Naive thymus-derived CD4-positive, alpha-beta T cell (primary cell): ENCODE measurements around the gene ABCG1. TPM values are rescaled to one million over a fixed set of nuclear protein-coding genes. Genes with fewer than 3 reads are reported as not detected.

Experiments used
- ATAC-seq: fragments of 150-1000 bp; cut with Tn5 transposase; 2 replicates; pipeline ENCODE4 v1.10.0; 2021; ENCODE audit warnings: mild to moderate bottlenecking, moderate library complexity
- CTCF ChIA-PET: fragments of 350-600 bp; sonication (Branson Sonifier 250); formaldehyde crosslinking; loops from one replicate; lab custom pipeline; 2021; ENCODE audit warnings: antibody characterized with exemption; lab: Charles Lee
- POLR2A ChIA-PET: fragments of 350-600 bp; sonication (Branson Sonifier 250); formaldehyde crosslinking; loops from one replicate; lab custom pipeline; 2021; ENCODE audit warnings: antibody characterized with exemption, inconsistent platforms; lab: Charles Lee
- DNase-seq, 9 donors: peaks; one replicate each; pipeline versions ENCODE4 v3.0.0 to v3.0.0-alpha.2; 2020 to 2022; ENCODE audit warnings: mixed read lengths in 1 of 9
- H3K27ac ChIP-seq: one replicate; pipeline ENCODE4 v1.7.0; 2013; ENCODE audit warnings: mild to moderate bottlenecking, low read depth, low read length, moderate library complexity
- H3K27me3 ChIP-seq, 2 donors: one replicate each; pipeline ENCODE4 v1.7.0; 2013; ENCODE audit warnings: low read length in 2 of 2, mild to moderate bottlenecking in 2 of 2, moderate library complexity in 2 of 2; ENCODE audit not compliant: control insufficient read depth in 2 of 2, insufficient read depth in 2 of 2
- H3K36me3 ChIP-seq, 3 experiments: 1 replicate in 2 of 3; 2 replicates in 1 of 3; pipeline ENCODE4 v1.7.0; 2013; ENCODE audit warnings: low read length in 3 of 3, mild to moderate bottlenecking in 3 of 3, moderate library complexity in 1 of 3; ENCODE audit not compliant: insufficient read depth in 3 of 3, control insufficient read depth in 2 of 3
- H3K4me1 ChIP-seq, 2 donors: one replicate each; pipeline ENCODE4 v1.7.0; 2013; ENCODE audit warnings: low read length in 2 of 2, mild to moderate bottlenecking in 2 of 2, moderate library complexity in 1 of 2; ENCODE audit not compliant: control insufficient read depth in 2 of 2, insufficient read depth in 2 of 2
- H3K4me3 ChIP-seq: 2 replicates; pipeline ENCODE4 v1.7.0; 2013; ENCODE audit warnings: mild to moderate bottlenecking, low read length
- H3K9me3 ChIP-seq, 3 experiments: 1 replicate in 2 of 3; 2 replicates in 1 of 3; pipeline ENCODE4 v1.7.0; 2013; ENCODE audit warnings: low read length in 3 of 3; ENCODE audit not compliant: control insufficient read depth in 2 of 3
- H3K27ac Mint-ChIP-seq, 9 donors: one replicate each; pipeline ENCODE4 v1.8.0; 2020 to 2022; ENCODE audit warnings: mixed read lengths in 9 of 9, mild to moderate bottlenecking in 8 of 9, moderate library complexity in 5 of 9, inconsistent platforms in 2 of 9
- H3K27me3 Mint-ChIP-seq, 5 donors: one replicate each; pipeline ENCODE4 v1.8.0; 2021 to 2022; ENCODE audit warnings: mixed read lengths in 5 of 5, mild to moderate bottlenecking in 1 of 5
- H3K36me3 Mint-ChIP-seq, 5 donors: one replicate each; pipeline ENCODE4 v1.8.0; 2020 to 2022; ENCODE audit warnings: mixed read lengths in 5 of 5, mild to moderate bottlenecking in 3 of 5, inconsistent platforms in 1 of 5
- H3K4me1 Mint-ChIP-seq, 7 donors: one replicate each; pipeline ENCODE4 v1.8.0; 2020 to 2022; ENCODE audit warnings: mixed read lengths in 7 of 7, mild to moderate bottlenecking in 3 of 7, inconsistent platforms in 1 of 7
- H3K4me3 Mint-ChIP-seq, 10 donors: one replicate each; pipeline ENCODE4 v1.8.0; 2020 to 2022; ENCODE audit warnings: mild to moderate bottlenecking in 10 of 10, mixed read lengths in 10 of 10, moderate library complexity in 6 of 10, inconsistent platforms in 2 of 10
- H3K9me3 Mint-ChIP-seq, 11 donors: one replicate each; pipeline ENCODE4 v1.8.0; 2020 to 2022; ENCODE audit warnings: mixed read lengths in 11 of 11, mild to moderate bottlenecking in 4 of 11, inconsistent platforms in 1 of 11, moderate library complexity in 1 of 11
- intact Hi-C, 2 donors: fragments of 100-400 bp; cut with micrococcal nuclease; formaldehyde crosslinking; loops; one replicate each; pipeline ENCODE4 v1.15.1; 2023
- polyA plus RNA-seq, 2 donors: library from polyadenylated mRNA; unstranded; fragments of 300-500 nt; fragmentation: Illumina TruSeq; gene quantifications; one replicate each; pipeline ENCODE4 v1.2.3, GENCODE V29; 2021
- total RNA-seq, 6 experiments: library from RNA in 5 of 6; stranded (reverse) in 5 of 6; gene quantifications; 1 replicate in 5 of 6; 2 replicates in 1 of 6; pipeline ENCODE4 v1.2.3 and lab custom pipeline; 2021 to 2026

Gene ABCG1
- total and polyA plus RNA-seq, 7 experiments from 2014 or later, result 0.67 to 49.7 (median 17.0) TPM

DNA sequence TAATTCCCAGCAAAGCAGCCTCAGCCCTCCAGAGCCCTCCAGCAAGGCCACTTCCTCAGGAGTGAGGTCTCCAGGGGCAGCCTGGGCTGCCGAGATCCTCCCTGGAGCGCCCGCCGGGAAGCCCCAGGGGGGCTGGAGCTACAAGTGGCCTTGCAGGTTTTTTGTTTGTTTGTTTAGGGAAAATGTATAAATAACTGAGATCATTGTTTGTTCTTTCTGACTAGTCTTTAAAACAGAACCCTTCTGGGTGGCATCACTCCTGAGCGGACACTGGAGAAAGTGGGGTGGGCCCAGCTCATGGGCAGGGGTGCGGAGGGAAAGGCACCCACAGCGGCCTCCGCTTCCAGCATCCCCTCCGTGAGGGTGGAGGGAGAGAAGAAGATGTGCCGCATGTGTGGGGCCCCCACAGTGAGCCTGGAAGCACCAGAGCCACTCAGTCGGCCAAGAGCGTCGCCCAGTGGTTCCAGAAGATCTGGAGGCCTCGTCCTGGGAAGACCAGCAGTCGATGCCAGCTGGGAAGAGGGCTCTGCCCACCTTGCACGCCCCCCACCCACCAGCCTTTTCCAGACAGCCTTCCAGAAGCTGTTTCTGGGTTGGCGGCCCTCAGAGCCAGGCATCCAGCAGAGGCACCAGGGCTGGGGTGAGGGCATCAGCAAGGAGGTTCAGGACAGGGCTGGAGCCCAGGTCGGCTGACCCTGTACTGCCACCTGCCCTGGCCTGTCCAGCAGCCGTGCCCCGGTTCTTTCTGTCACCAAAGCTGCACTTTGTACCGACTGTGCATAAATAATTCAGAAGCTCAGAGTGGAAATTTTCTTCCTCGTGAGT lies 61.6 kb downstream of the ABCG1 start:
- Mint-ChIP-seq H3K4me1 (no peaks in the 10 kb centered on the region), H3K36me3 (peaks cover 0 to 33% (median 14%) of the 10 kb centered on the region in 5 donors), H3K27ac (no peak overlapping the region), H3K4me3 (no peak overlapping the region), H3K27me3 (no peaks in the 10 kb centered on the region), H3K9me3 (peaks cover 0 to 1% (median 0%) of the 10 kb centered on the region in 11 donors)
- H3K36me3 ChIP-seq, result peaks cover 0 to 94% (median 6%) of the 10 kb centered on the region in 3 experiments
- no peak overlapping the region for H3K4me3 ChIP-seq
- intact Hi-C loops, result no loop called here
- ChIA-PET POLR2A (no interaction called here), CTCF (interaction anchor here (0.5 kb wide), 1 partner anchor 10 kb away, joined by 4 read pairs; no protein-coding TSS in a partner anchor)
- H3K4me1 ChIP-seq, result no peaks in the 10 kb centered on the region
- H3K9me3 ChIP-seq, result no peaks in the 10 kb centered on the region
- no peaks in the 10 kb centered on the region for H3K27me3 ChIP-seq
- ATAC-seq (no peak), DNase-seq (no peak)
- H3K27ac ChIP-seq, result no peak overlapping the region

DNA sequence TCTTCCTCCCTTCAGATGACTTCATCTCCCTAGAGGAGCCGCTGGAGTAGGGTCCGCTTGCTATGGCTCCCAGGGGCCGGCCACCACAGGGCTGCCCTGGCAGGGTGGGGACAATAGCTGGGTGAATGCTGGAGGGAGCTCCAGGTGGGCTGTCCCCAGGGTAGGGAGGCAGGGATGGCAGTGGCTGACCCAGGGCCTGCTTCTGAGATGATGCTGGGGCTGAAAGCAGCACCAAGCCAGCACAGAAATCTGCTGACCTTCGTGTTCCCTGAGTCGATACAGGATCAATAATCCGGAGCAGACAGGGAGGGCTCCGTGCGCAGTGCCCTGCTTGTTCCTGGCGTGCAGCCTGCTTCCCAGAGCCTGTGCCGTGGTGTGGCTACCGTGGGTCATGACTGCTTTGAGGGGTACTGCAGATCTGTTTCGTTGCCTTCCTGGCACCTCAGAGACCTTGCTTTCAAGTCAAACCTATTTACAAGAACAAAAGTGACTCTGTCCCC lies 62.3 kb downstream of the ABCG1 start:
- Histone ChIP-seq H3K27me3 (no peaks in the 10 kb centered on the region), H3K9me3 (no peaks in the 10 kb centered on the region), H3K36me3 (peaks cover 0 to 95% (median 6%) of the 10 kb centered on the region in 3 experiments), H3K27ac (no peak overlapping the region), H3K4me1 (no peaks in the 10 kb centered on the region), H3K4me3 (no peak overlapping the region)
- H3K9me3 Mint-ChIP-seq, result peaks cover 0 to 1% (median 0%) of the 10 kb centered on the region in 11 donors
- H3K36me3 Mint-ChIP-seq, result peaks cover 3 to 38% (median 19%) of the 10 kb centered on the region in 5 donors
- no peak for ATAC-seq
- H3K27ac Mint-ChIP-seq, result no peak overlapping the region
- intact Hi-C loops, result no loop called here
- POLR2A ChIA-PET, result no interaction called here
- CTCF ChIA-PET, result no interaction called here
- H3K27me3 Mint-ChIP-seq, result no peaks in the 10 kb centered on the region
- no peak for DNase-seq
- no peak overlapping the region for H3K4me3 Mint-ChIP-seq
- H3K4me1 Mint-ChIP-seq, result no peaks in the 10 kb centered on the region

- POLR2A ChIA-PET, result no interaction called here
- H3K27ac ChIP-seq, result no peak overlapping the region
- H3K36me3 Mint-ChIP-seq, result peaks cover 6 to 40% (median 27%) of the 10 kb centered on the region in 5 donors
- H3K27me3 ChIP-seq, result no peaks in the 10 kb centered on the region
- intact Hi-C loops, result no loop called here
- no peak overlapping the region for H3K4me3 ChIP-seq
- CTCF ChIA-PET, result interaction anchor here (0.7 kb wide), 1 partner anchor 23 kb away, joined by 3 read pairs; no protein-coding TSS in a partner anchor
- no peaks in the 10 kb centered on the region for H3K4me1 ChIP-seq
- peaks cover 0 to 3% (median 0%) of the 10 kb centered on the region in 7 donors for H3K4me1 Mint-ChIP-seq
- DNase-seq, result no peak
- no peak overlapping the region for H3K4me3 Mint-ChIP-seq
- peaks cover 0 to 1% (median 0%) of the 10 kb centered on the region in 11 donors for H3K9me3 Mint-ChIP-seq
- no peak overlapping the region for H3K27ac Mint-ChIP-seq
- peaks cover 0 to 95% (median 6%) of the 10 kb centered on the region in 3 experiments for H3K36me3 ChIP-seq
- H3K27me3 Mint-ChIP-seq, result no peaks in the 10 kb centered on the region
- no peaks in the 10 kb centered on the region for H3K9me3 ChIP-seq
- no peak for ATAC-seq
These were observed 63.1 kb downstream of the ABCG1 start for GRCh38 chr21:42282021-42282420.

GRCh38 chr21:42282715-42283114 lies 63.8 kb downstream of the ABCG1 start:
- intact Hi-C loops, result no loop called here
- H3K27ac Mint-ChIP-seq, result no peak overlapping the region
- no peak overlapping the region for H3K4me3 Mint-ChIP-seq
- H3K27me3 ChIP-seq, result no peaks in the 10 kb centered on the region
- DNase-seq (no peak), ATAC-seq (no peak)
- H3K9me3 Mint-ChIP-seq, result peaks cover 0 to 1% (median 0%) of the 10 kb centered on the region in 11 donors
- no peak overlapping the region for H3K27ac ChIP-seq
- ChIA-PET POLR2A (no interaction called here), CTCF (interaction anchor here (0.7 kb wide), 1 partner anchor 24 kb away, joined by 3 read pairs; no protein-coding TSS in a partner anchor)
- peaks cover 0 to 3% (median 0%) of the 10 kb centered on the region in 7 donors for H3K4me1 Mint-ChIP-seq
- no peaks in the 10 kb centered on the region for H3K9me3 ChIP-seq
- H3K4me3 ChIP-seq, result no peak overlapping the region
- peaks cover 0 to 95% (median 6%) of the 10 kb centered on the region in 3 experiments for H3K36me3 ChIP-seq
- peaks cover 7 to 42% (median 27%) of the 10 kb centered on the region in 5 donors for H3K36me3 Mint-ChIP-seq
- H3K4me1 ChIP-seq, result no peaks in the 10 kb centered on the region
- no peaks in the 10 kb centered on the region for H3K27me3 Mint-ChIP-seq

GRCh38 chr21:42285569-42286245 lies 66.8 kb downstream of the ABCG1 start:
- no peak overlapping the region for H3K4me3 Mint-ChIP-seq
- ATAC-seq (no peak), DNase-seq (no peak)
- Histone ChIP-seq H3K4me3 (no peak overlapping the region), H3K27ac (no peak overlapping the region), H3K36me3 (peaks cover 0 to 95% (median 11%) of the 10 kb centered on the region in 3 experiments), H3K27me3 (no peaks in the 10 kb centered on the region), H3K4me1 (no peaks in the 10 kb centered on the region), H3K9me3 (no peaks in the 10 kb centered on the region)
- H3K4me1 Mint-ChIP-seq, result peaks cover 0 to 5% (median 0%) of the 10 kb centered on the region in 7 donors
- peaks cover 0 to 1% (median 0%) of the 10 kb centered on the region in 11 donors for H3K9me3 Mint-ChIP-seq
- ChIA-PET CTCF (no interaction called here), POLR2A (no interaction called here)
- intact Hi-C loops, result no loop called here
- H3K27ac Mint-ChIP-seq, result peak overlapping the region in 5 of 9 donors; percentile 6 to 39 (median 17)
- no peaks in the 10 kb centered on the region for H3K27me3 Mint-ChIP-seq
- peaks cover 24 to 55% (median 32%) of the 10 kb centered on the region in 5 donors for H3K36me3 Mint-ChIP-seq

DNA sequence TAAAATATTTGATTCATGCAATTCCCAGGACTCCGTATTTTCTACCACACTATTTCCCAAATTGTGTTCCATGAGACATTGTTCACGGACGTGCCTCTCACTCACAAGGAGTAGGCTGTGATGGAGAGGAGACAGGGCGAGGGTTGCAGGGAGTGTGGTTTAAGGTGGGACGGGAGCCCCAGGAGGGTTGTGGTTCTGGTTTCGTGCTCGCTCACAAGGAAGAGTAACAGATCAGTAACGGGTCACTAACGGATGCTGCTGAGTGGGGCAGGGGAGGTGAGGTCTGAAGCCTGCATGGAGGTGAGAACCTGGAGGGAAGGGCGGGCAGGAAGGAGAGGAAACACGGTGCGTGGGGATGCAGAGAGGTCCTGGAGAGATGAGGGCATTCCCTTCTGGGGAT lies 67.5 kb downstream of the ABCG1 start:
- Mint-ChIP-seq H3K27me3 (no peaks in the 10 kb centered on the region), H3K9me3 (peaks cover 0 to 1% (median 0%) of the 10 kb centered on the region in 11 donors), H3K36me3 (peaks cover 24 to 55% (median 32%) of the 10 kb centered on the region in 5 donors), H3K27ac (peak overlapping the region in 4 of 9 donors; percentile 15 to 80 (median 39)), H3K4me3 (no peak overlapping the region), H3K4me1 (peaks cover 0 to 5% (median 0%) of the 10 kb centered on the region in 7 donors)
- DNase-seq (no peak), ATAC-seq (no peak)
- Histone ChIP-seq H3K4me3 (no peak overlapping the region), H3K36me3 (peaks cover 0 to 95% (median 11%) of the 10 kb centered on the region in 3 experiments), H3K27ac (no peak overlapping the region), H3K4me1 (no peaks in the 10 kb centered on the region), H3K9me3 (no peaks in the 10 kb centered on the region), H3K27me3 (no peaks in the 10 kb centered on the region)
- CTCF ChIA-PET, result no interaction called here
- intact Hi-C loops, result no loop called here
- POLR2A ChIA-PET, result no interaction called here
